Lower leg skin (tissue), 4 donors: ENCODE measurements around the gene SNX18. TPM values are rescaled to one million over a fixed set of nuclear protein-coding genes. Genes with fewer than 3 reads are reported as not detected.

ENCODE experiments used
- DNase-seq, 2 donors: peaks; one replicate each; pipeline ENCODE4 v3.0.0-alpha.2; 2019; ENCODE audit warnings: low spot score in 2 of 2
- H3K4me3 ChIP-seq: fragments of 200-600 bp; sonication (generic); 2 replicates; pipeline ENCODE4 v1.5.1; 2017; ENCODE audit warnings: mild to moderate bottlenecking, low read depth; ENCODE audit not compliant: poor library complexity, severe bottlenecking
- POLR2A ChIP-seq, 2 donors: fragments of 450-650 bp; IDR thresholded peaks; one replicate each; pipeline ENCODE4 v1.6.1; 2016 to 2017; ENCODE audit warnings: antibody characterized with exemption in 2 of 2, mild to moderate bottlenecking in 1 of 2, moderate library complexity in 1 of 2
- WGBS, 2 donors: methylation state at CpG; one replicate each; pipeline ENCODE4 v1.1.5; 2018; 5-methylcytosine and 5-hydroxymethylcytosine counted together
- intact Hi-C: fragments of 100-400 bp; cut with DNase I; formaldehyde crosslinking; loops from one replicate; pipeline ENCODE4 v1.15.0; 2023; ENCODE audit warnings: low total_unique reads
- total RNA-seq, 4 donors: library from RNA; depleted of rRNA; stranded (reverse); fragments of >200 nt; gene quantifications; one replicate each; pipeline ENCODE4 v1.1.0, GENCODE V29; 2016
- TF ChIP-seq, protein P1 (sequence below), 3 donors: fragments of 450-650 bp; IDR thresholded peaks; one replicate each; pipeline ENCODE4 v1.5.1; 2016; ENCODE audit warnings: antibody characterized with exemption in 3 of 3, mild to moderate bottlenecking in 3 of 3, moderate library complexity in 2 of 3

SNX18 gene
- total RNA-seq, 4 donors from 2014 or later = 38.5 to 59.6 (median 51.2) TPM

DNA sequence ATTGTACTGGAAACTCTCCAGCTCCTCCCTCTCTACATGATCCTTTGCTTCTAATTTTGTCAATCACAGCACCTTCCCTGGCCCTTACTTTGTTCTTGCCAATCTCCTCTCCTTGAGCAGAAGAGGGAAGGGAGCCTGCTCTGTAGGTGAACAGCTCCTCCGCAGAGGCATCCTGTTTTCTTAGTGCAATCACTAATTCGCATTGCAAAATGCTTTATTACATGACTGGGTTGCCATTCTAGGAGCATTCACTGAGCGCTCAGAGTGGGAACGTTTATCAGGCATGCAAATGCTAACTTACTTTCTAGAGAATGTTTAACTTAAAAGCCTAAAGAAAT lies 416 bp upstream of the SNX18 start:
- no peak overlapping the region for H3K4me3 ChIP-seq
- intact Hi-C loops = loop anchor here (5.0 to 10.0 kb wide), 3 partner anchors 330 to 638 kb away; no protein-coding TSS in a partner anchor
- 0 to 7% methylated on average over 4 of the region's 4 CpGs for WGBS, 2 donors

GRCh38 chr5:54518146-54518817 lies 723 bp downstream of the SNX18 start:
- WGBS, 2 donors = 12 to 25% methylated on average over 32 to 36 of the region's 79 CpGs
- DNase-seq = peak in 1 of 2 donors; percentile 89
- intact Hi-C loops = loop anchor here (5.0 to 10.0 kb wide), 3 partner anchors 329 to 637 kb away; no protein-coding TSS in a partner anchor

More for the DNA sequence above, 416 bp upstream of the SNX18 start:
- TF ChIP-seq POLR2A (IDR thresholded peaks at IDR 0.05) = no peak
- TF ChIP-seq, protein P1, sequence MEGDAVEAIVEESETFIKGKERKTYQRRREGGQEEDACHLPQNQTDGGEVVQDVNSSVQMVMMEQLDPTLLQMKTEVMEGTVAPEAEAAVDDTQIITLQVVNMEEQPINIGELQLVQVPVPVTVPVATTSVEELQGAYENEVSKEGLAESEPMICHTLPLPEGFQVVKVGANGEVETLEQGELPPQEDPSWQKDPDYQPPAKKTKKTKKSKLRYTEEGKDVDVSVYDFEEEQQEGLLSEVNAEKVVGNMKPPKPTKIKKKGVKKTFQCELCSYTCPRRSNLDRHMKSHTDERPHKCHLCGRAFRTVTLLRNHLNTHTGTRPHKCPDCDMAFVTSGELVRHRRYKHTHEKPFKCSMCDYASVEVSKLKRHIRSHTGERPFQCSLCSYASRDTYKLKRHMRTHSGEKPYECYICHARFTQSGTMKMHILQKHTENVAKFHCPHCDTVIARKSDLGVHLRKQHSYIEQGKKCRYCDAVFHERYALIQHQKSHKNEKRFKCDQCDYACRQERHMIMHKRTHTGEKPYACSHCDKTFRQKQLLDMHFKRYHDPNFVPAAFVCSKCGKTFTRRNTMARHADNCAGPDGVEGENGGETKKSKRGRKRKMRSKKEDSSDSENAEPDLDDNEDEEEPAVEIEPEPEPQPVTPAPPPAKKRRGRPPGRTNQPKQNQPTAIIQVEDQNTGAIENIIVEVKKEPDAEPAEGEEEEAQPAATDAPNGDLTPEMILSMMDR (IDR thresholded peaks at IDR 0.05) = no peak
- peak in 1 of 2 donors; percentile 15 for DNase-seq

GRCh38 chr5:54518818-54519508 lies 1.4 kb downstream of the SNX18 start:
- TF ChIP-seq, protein P1 (IDR thresholded peaks at IDR 0.05) = no peak
- no peak for TF ChIP-seq POLR2A (IDR thresholded peaks at IDR 0.05)
- H3K4me3 ChIP-seq = peak overlapping the region; percentile 11
- intact Hi-C loops = loop anchor here (5.0 to 10.0 kb wide), 3 partner anchors 328 to 636 kb away; no protein-coding TSS in a partner anchor
- 71 to 81% methylated on average over 31 to 50 of the region's 50 CpGs for WGBS, 2 donors
- DNase-seq = peak in 1 of 2 donors; percentile 85

More at GRCh38 chr5:54518146-54518817, 723 bp downstream of the SNX18 start:
- TF ChIP-seq POLR2A (IDR thresholded peaks at IDR 0.05) = no peak
- TF ChIP-seq, protein P1 (IDR thresholded peaks at IDR 0.05) = no peak
- H3K4me3 ChIP-seq = peak overlapping the region; percentile 86

DNA sequence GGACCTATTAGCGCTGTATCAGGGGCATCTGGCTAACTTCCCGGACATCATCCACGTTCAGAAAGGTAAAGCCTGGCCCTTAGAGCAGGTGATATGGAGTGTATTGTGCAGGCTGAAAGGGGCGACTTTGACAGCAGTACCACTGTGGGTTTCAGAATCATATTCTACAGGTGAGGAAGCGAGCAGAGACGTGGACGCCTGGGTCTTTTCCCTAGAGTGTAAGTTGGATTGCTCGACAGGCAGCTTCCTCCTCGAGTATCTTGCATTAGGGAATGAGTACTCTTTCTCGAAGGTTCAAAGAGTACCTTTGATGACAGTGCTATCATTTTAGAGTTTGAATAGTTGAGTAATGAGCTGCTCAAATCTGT lies 1.9 kb downstream of the SNX18 start:
- DNase-seq = no peak
- TF ChIP-seq POLR2A (IDR thresholded peaks at IDR 0.05) = no peak
- TF ChIP-seq, protein P1 (IDR thresholded peaks at IDR 0.05) = no peak

GRCh38 chr5:54520438-54520846 lies 2.9 kb downstream of the SNX18 start:
- peak; percentile 48 to 88 for DNase-seq
- intact Hi-C loops = loop anchor here (10.0 kb wide), 1 partner anchor 224 kb away; no protein-coding TSS in a partner anchor
- H3K4me3 ChIP-seq = no peak overlapping the region
- TF ChIP-seq POLR2A (IDR thresholded peaks at IDR 0.05) = no peak
- TF ChIP-seq, protein P1 (IDR thresholded peaks at IDR 0.05) = no peak
- 7 to 14% methylated on average over 7 of the region's 7 CpGs for WGBS, 2 donors

More for the DNA sequence above, 1.9 kb downstream of the SNX18 start:
- peak overlapping the region; percentile 11 for H3K4me3 ChIP-seq
- WGBS, 2 donors = 53 to 54% methylated on average over 10 of the region's 10 CpGs
- intact Hi-C loops = loop anchor here (5.0 to 10.0 kb wide), 3 partner anchors 328 to 635 kb away; no protein-coding TSS in a partner anchor
